Lower leg skin (tissue), 3 donors: Measurements from ENCODE around the gene PRPF40A.

Source experiments
- POLR2A ChIP-seq, 2 donors: fragments of 450-650 bp; IDR thresholded peaks; one replicate each; pipeline ENCODE4 v1.6.1; 2016 to 2017; ENCODE audit warnings: antibody characterized with exemption in 2 of 2, mild to moderate bottlenecking in 1 of 2, moderate library complexity in 1 of 2
- TF ChIP-seq, protein P1 (sequence below), 3 donors: fragments of 450-650 bp; IDR thresholded peaks; one replicate each; pipeline ENCODE4 v1.5.1; 2016; ENCODE audit warnings: antibody characterized with exemption in 3 of 3, mild to moderate bottlenecking in 3 of 3, moderate library complexity in 2 of 3

DNA sequence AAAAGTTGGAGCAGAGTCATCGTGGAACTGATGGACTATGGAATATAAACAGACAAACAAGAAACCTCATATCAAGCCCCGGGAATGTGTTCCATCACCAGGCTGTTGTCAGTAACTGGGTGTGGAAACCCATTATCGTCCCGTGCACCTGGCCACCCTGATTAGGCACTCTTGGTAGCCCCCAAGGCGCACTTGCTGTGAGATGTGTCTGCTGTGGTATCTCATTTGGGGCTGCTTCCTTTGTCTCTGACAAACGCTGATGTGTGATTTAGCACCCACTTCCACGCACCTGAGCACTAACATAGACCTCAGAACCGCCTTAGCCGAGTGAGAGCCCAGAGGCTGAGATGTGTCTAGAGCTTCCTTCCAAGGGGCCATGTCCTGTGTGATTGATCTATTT lies 96.3 kb downstream of the PRPF40A start:
- TF ChIP-seq, protein P1, sequence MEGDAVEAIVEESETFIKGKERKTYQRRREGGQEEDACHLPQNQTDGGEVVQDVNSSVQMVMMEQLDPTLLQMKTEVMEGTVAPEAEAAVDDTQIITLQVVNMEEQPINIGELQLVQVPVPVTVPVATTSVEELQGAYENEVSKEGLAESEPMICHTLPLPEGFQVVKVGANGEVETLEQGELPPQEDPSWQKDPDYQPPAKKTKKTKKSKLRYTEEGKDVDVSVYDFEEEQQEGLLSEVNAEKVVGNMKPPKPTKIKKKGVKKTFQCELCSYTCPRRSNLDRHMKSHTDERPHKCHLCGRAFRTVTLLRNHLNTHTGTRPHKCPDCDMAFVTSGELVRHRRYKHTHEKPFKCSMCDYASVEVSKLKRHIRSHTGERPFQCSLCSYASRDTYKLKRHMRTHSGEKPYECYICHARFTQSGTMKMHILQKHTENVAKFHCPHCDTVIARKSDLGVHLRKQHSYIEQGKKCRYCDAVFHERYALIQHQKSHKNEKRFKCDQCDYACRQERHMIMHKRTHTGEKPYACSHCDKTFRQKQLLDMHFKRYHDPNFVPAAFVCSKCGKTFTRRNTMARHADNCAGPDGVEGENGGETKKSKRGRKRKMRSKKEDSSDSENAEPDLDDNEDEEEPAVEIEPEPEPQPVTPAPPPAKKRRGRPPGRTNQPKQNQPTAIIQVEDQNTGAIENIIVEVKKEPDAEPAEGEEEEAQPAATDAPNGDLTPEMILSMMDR (IDR thresholded peaks at IDR 0.05), result no peak
- TF ChIP-seq POLR2A (IDR thresholded peaks at IDR 0.05), result no peak
